Hepatocyte (in vitro differentiated cells): ENCODE measurements around the gene DHRS1. TPM values are rescaled to one million over a fixed set of nuclear protein-coding genes. Genes with fewer than 3 reads are reported as not detected.

Experiments
- DNase-seq: peaks from one replicate; pipeline ENCODE4 v3.0.0-alpha.2; 2016; ENCODE audit warnings: low spot score
- H2AFZ ChIP-seq: fragments of 200-600 bp; sonication (generic); 2 replicates; pipeline ENCODE4 v1.6.0; 2016; ENCODE audit warnings: antibody characterized with exemption, mild to moderate bottlenecking
- H3K27ac ChIP-seq: fragments of 200-600 bp; sonication (generic); 2 replicates; pipeline ENCODE4 v1.5.1; 2016; ENCODE audit warnings: mild to moderate bottlenecking
- H3K27me3 ChIP-seq: fragments of 200-600 bp; sonication (generic); 2 replicates; pipeline ENCODE4 v1.6.1; 2016
- H3K36me3 ChIP-seq: fragments of 200-600 bp; sonication (generic); replicated peaks from 2 replicates; pipeline ENCODE4 v1.5.1; 2016; ENCODE audit warnings: low read depth; ENCODE audit not compliant: insufficient read depth
- H3K4me1 ChIP-seq: fragments of 200-600 bp; sonication (generic); 2 replicates; pipeline ENCODE4 v1.5.1; 2016; ENCODE audit warnings: mild to moderate bottlenecking, moderate library complexity; ENCODE audit not compliant: insufficient read depth
- H3K4me2 ChIP-seq: fragments of 200-600 bp; sonication (generic); 2 replicates; pipeline ENCODE4 v1.6.0; 2016
- H3K4me3 ChIP-seq: fragments of 200-600 bp; sonication (generic); 2 replicates; pipeline ENCODE4 v1.5.1; 2016; ENCODE audit warnings: mild to moderate bottlenecking
- H3K79me2 ChIP-seq: fragments of 200-600 bp; sonication (generic); 2 replicates; pipeline ENCODE4 v1.6.0; 2017; ENCODE audit warnings: mild to moderate bottlenecking
- H3K9me2 ChIP-seq: fragments of 200-600 bp; sonication (generic); replicated peaks from 2 replicates; pipeline ENCODE4 v1.6.0; 2017; ENCODE audit warnings: mild to moderate bottlenecking; ENCODE audit not compliant: insufficient read depth
- H3K9me3 ChIP-seq: fragments of 200-600 bp; sonication (generic); 2 replicates; pipeline ENCODE4 v1.5.1; 2016; ENCODE audit warnings: low read depth, mild to moderate bottlenecking
- H4K20me1 ChIP-seq: fragments of 200-600 bp; sonication (generic); 2 replicates; pipeline ENCODE4 v1.6.0; 2016; ENCODE audit warnings: mild to moderate bottlenecking; ENCODE audit not compliant: insufficient read depth, poor library complexity, severe bottlenecking
- CTCF ChIP-seq: fragments of 200-600 bp; sonication (generic); IDR thresholded peaks from 2 replicates; pipeline ENCODE4 v1.5.1; 2016; ENCODE audit warnings: antibody characterized with exemption, mild to moderate bottlenecking; ENCODE audit not compliant: poor library complexity
- EZH2 ChIP-seq: fragments of 200-600 bp; sonication (generic); IDR thresholded peaks from 2 replicates; pipeline ENCODE4 v1.6.1; 2016; ENCODE audit warnings: antibody characterized with exemption, mild to moderate bottlenecking, borderline replicate concordance
- EZH2phosphoT487 ChIP-seq: fragments of 200-600 bp; sonication (generic); IDR thresholded peaks from one replicate; pipeline ENCODE4 v1.6.1; 2018; ENCODE audit warnings: antibody characterized with exemption, mild to moderate bottlenecking, low read depth, moderate library complexity; ENCODE audit not compliant: unreplicated experiment, severe bottlenecking
- WGBS: methylation state at CpG from one replicate; pipeline ENCODE4 v1.1.6; 2016; ENCODE audit warnings: low lambda C conversion rate; ENCODE audit errors: missing lambda C conversion rate; 5-methylcytosine and 5-hydroxymethylcytosine counted together
- polyA plus RNA-seq: library from polyadenylated mRNA; unstranded; fragments of >200 nt; fragmentation: Nextera tagmentation; extraction: Ambion mirVana; gene quantifications from 2 replicates; pipeline ENCODE4 v1.2.1, GENCODE V29; 2016
- total RNA-seq: library from RNA; depleted of rRNA; stranded (reverse); fragments of >200 nt; gene quantifications from 2 replicates; pipeline ENCODE4 v1.2.3, GENCODE V29; 2014

DHRS1 gene
- total and polyA plus RNA-seq, 2 experiments from 2014 or later: 23.0 to 39.5 TPM

- Histone ChIP-seq H3K4me3 (no peak overlapping the region), H3K79me2 (no peaks in the 10 kb centered on the region), H3K4me1 (no peaks in the 10 kb centered on the region), H3K9me2 (no peaks in the 10 kb centered on the region), H3K36me3 (no peaks in the 10 kb centered on the region), H3K27me3 (no peaks in the 10 kb centered on the region), H3K27ac (no peak overlapping the region), H3K9me3 (no peaks in the 10 kb centered on the region), H4K20me1 (no peaks in the 10 kb centered on the region), H3K4me2 (no peak overlapping the region), H2AFZ (no peak overlapping the region)
- TF ChIP-seq EZH2 (no peak), EZH2phosphoT487 (no peak), CTCF (no peak)
- DNase-seq: no peak
- 84% methylated on average over 9 of the region's 9 CpGs for WGBS
These were observed 26.4 kb upstream of the DHRS1 start for GRCh38 chr14:24325963-24326362.

GRCh38 chr14:24325041-24325530 lies 25.5 kb upstream of the DHRS1 start:
- Histone ChIP-seq H3K4me1 (no peaks in the 10 kb centered on the region), H3K36me3 (no peaks in the 10 kb centered on the region), H2AFZ (no peak overlapping the region), H3K79me2 (no peaks in the 10 kb centered on the region), H3K27me3 (no peaks in the 10 kb centered on the region), H3K9me3 (no peaks in the 10 kb centered on the region), H3K9me2 (no peaks in the 10 kb centered on the region), H3K4me2 (no peak overlapping the region), H3K4me3 (no peak overlapping the region), H3K27ac (no peak overlapping the region), H4K20me1 (no peaks in the 10 kb centered on the region)
- TF ChIP-seq EZH2 (no peak), EZH2phosphoT487 (no peak), CTCF (no peak)
- DNase-seq: no peak
- 76% methylated on average over 5 of the region's 5 CpGs for WGBS

- Histone ChIP-seq H3K4me2 (no peak overlapping the region), H3K4me1 (no peaks in the 10 kb centered on the region), H3K9me2 (no peaks in the 10 kb centered on the region), H3K4me3 (no peak overlapping the region), H4K20me1 (no peaks in the 10 kb centered on the region), H3K36me3 (no peaks in the 10 kb centered on the region), H3K9me3 (no peaks in the 10 kb centered on the region), H3K27ac (no peak overlapping the region), H3K27me3 (peaks cover 10% of the 10 kb centered on the region), H2AFZ (no peak overlapping the region), H3K79me2 (no peaks in the 10 kb centered on the region)
- WGBS: 86% methylated on average over 6 of the region's 6 CpGs
- no peak for TF ChIP-seq EZH2phosphoT487
- no peak for TF ChIP-seq CTCF
- TF ChIP-seq EZH2: no peak
- DNase-seq: no peak
These were observed 24.4 kb upstream of the DHRS1 start for GRCh38 chr14:24324024-24324423.

- no peak overlapping the region for H2AFZ ChIP-seq
- no peaks in the 10 kb centered on the region for H4K20me1 ChIP-seq
- no peak overlapping the region for H3K27ac ChIP-seq
- WGBS: 78% methylated on average over 3 of the region's 3 CpGs
- TF ChIP-seq EZH2phosphoT487 (no peak), EZH2 (no peak), CTCF (no peak)
- H3K9me3 ChIP-seq: no peaks in the 10 kb centered on the region
- H3K4me2 ChIP-seq: no peak overlapping the region
- H3K9me2 ChIP-seq: no peaks in the 10 kb centered on the region
- no peaks in the 10 kb centered on the region for H3K4me1 ChIP-seq
- no peak overlapping the region for H3K4me3 ChIP-seq
- peaks cover 10% of the 10 kb centered on the region for H3K27me3 ChIP-seq
- DNase-seq: no peak
- no peaks in the 10 kb centered on the region for H3K36me3 ChIP-seq
- H3K79me2 ChIP-seq: no peaks in the 10 kb centered on the region
These were observed 23.8 kb upstream of the DHRS1 start for GRCh38 chr14:24323341-24323740.
